SK-N-SH treated with all-trans-retinoic acid at 6 μM for 48 hours (cell line): Measurements from ENCODE around the gene PREPL.

Experiments used
- ATAC-seq: fragments of 200-7000 bp; cut with Tn5 transposase; 3 replicates; pipeline ENCODE4 v1.9.1; 2020; ENCODE audit warnings: mild to moderate bottlenecking, moderate library complexity
- ARNTL ChIP-seq: fragments of 450-650 bp; formaldehyde crosslinking; IDR thresholded peaks from 2 replicates; pipeline ENCODE4 v1.5.0; 2020; ENCODE audit warnings: low read depth, mild to moderate bottlenecking, moderate library complexity, borderline replicate concordance
- BACH2 ChIP-seq: fragments of 250-450 bp; sonication (Bioruptor Pico); IDR thresholded peaks from 2 replicates; pipeline ENCODE4 v1.9.0; 2021; ENCODE audit warnings: mild to moderate bottlenecking, borderline replicate concordance
- CREB5 ChIP-seq: fragments of 250-450 bp; sonication (Bioruptor Pico); IDR thresholded peaks from 2 replicates; pipeline ENCODE4 v1.5.1; 2020; ENCODE audit warnings: low read depth, mild to moderate bottlenecking, moderate library complexity
- CSDC2 ChIP-seq: fragments of 250-450 bp; sonication (Bioruptor Pico); IDR thresholded peaks from 2 replicates; pipeline ENCODE4 v1.5.0; 2020; ENCODE audit warnings: mild to moderate bottlenecking, moderate library complexity
- CSRNP3 ChIP-seq: fragments of 250-450 bp; sonication (Bioruptor Pico); IDR thresholded peaks from 2 replicates; pipeline ENCODE4 v1.5.1; 2021; ENCODE audit warnings: mild to moderate bottlenecking, moderate library complexity
- ISL1 ChIP-seq: fragments of 250-450 bp; sonication (Bioruptor Pico); IDR thresholded peaks from 2 replicates; pipeline ENCODE4 v2.1.2; 2022; ENCODE audit warnings: mild to moderate bottlenecking, moderate library complexity
- OSR1 ChIP-seq: fragments of 250-450 bp; sonication (Bioruptor Pico); IDR thresholded peaks from 2 replicates; pipeline ENCODE4 v1.8.0; 2022; ENCODE audit warnings: moderate library complexity, mild to moderate bottlenecking, inconsistent platforms
- PPARA ChIP-seq: fragments of 250-450 bp; sonication (Bioruptor Pico); IDR thresholded peaks from 2 replicates; pipeline ENCODE4 v1.5.0; 2020; ENCODE audit warnings: mild to moderate bottlenecking, borderline replicate concordance
- RARB ChIP-seq: fragments of 250-450 bp; sonication (Bioruptor Pico); IDR thresholded peaks from 2 replicates; pipeline ENCODE4 v1.8.0; 2021; ENCODE audit warnings: mild to moderate bottlenecking, moderate library complexity
- SNAI2 ChIP-seq: fragments of 250-450 bp; sonication (Bioruptor Pico); IDR thresholded peaks from 2 replicates; pipeline ENCODE4 v1.5.0; 2020; ENCODE audit warnings: mild to moderate bottlenecking, moderate library complexity
- TOX ChIP-seq: fragments of 250-450 bp; sonication (Bioruptor Pico); IDR thresholded peaks from 2 replicates; pipeline ENCODE4 v1.8.0; 2021; ENCODE audit warnings: mild to moderate bottlenecking, moderate library complexity, borderline replicate concordance
- TSHZ2 ChIP-seq: fragments of 250-450 bp; sonication (Bioruptor Pico); IDR thresholded peaks from 2 replicates; pipeline ENCODE4 v1.5.0; 2020; ENCODE audit warnings: mild to moderate bottlenecking, moderate library complexity
- ZC3H10 ChIP-seq: fragments of 250-450 bp; sonication (Bioruptor Pico); IDR thresholded peaks from 2 replicates; pipeline ENCODE4 v1.5.1; 2021; ENCODE audit warnings: mild to moderate bottlenecking, moderate library complexity
- ZFP30 ChIP-seq: fragments of 450-650 bp; formaldehyde crosslinking; IDR thresholded peaks from 2 replicates; pipeline ENCODE4 v1.5.0; 2022; ENCODE audit warnings: mild to moderate bottlenecking, moderate library complexity
- ZNF70 ChIP-seq: fragments of 450-650 bp; formaldehyde crosslinking; IDR thresholded peaks from 2 replicates; pipeline ENCODE4 v1.5.0; 2020; ENCODE audit warnings: mild to moderate bottlenecking, moderate library complexity
- ZNF8 ChIP-seq: fragments of 450-650 bp; formaldehyde crosslinking; IDR thresholded peaks from 2 replicates; pipeline ENCODE4 v1.5.0; 2020; ENCODE audit warnings: mild to moderate bottlenecking, moderate library complexity
- TF ChIP-seq, protein P1 (sequence below): fragments of 250-450 bp; sonication (Bioruptor Pico); IDR thresholded peaks from 2 replicates; pipeline ENCODE4 v1.8.0; 2021; ENCODE audit warnings: low read depth, mild to moderate bottlenecking, moderate library complexity, borderline replicate concordance
- TF ChIP-seq, protein P2 (sequence below): fragments of 250-450 bp; sonication (Bioruptor Pico); IDR thresholded peaks from 2 replicates; pipeline ENCODE4 v1.8.0; 2020; ENCODE audit warnings: mild to moderate bottlenecking, moderate library complexity, borderline replicate concordance

PREPL gene

GRCh38 chr2:44348400-44348799 lies 12.9 kb downstream of the PREPL start (continued):
- peak; percentile 26; the same call in 1 of the 2 replicates for TF ChIP-seq CSDC2 (CRISPR knock-in tag)
- TF ChIP-seq SNAI2 (CRISPR knock-in tag) = peak; percentile 90

DNA sequence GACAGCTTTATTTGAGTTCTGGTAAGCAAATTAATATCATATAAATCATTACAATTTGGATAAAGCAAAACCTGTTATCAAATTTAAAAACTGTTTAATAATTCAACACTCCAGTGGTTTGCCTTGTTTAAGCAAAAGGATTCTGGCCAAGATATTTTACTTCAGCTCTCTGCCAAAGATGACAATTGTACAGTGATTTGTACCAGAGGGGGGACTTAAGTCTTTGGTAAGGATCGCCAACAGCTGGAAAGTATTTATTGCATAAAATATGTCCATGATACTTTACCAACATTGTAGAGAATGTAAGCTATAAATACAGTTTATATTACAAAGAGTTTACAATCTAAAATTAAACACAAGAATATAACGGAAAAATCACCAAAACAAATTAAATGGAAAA lies 13.8 kb downstream of the PREPL start:
- ATAC-seq = no peak

DNA sequence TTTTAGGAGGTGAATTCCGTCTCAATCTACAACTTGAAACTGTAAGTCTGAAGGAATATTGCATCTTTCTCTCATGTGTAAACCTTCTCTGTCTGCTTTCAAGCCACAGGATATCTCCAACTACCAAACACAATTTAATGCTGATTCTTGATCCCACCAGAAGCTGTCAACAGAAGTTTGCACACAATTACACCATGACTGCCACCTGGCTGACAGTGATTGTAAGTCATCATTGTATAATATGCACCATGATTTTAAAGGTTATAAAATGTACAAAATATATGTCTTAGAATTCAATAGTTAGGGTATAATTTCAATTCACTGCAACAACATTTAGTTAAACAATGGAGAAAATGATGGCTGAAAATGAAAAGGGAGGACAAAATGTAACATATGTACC lies 18.4 kb downstream of the PREPL start:
- 0 out of 3 replicates have a peak, but pooled peaks have one; percentile 30 for ATAC-seq
- no peak for TF ChIP-seq TSHZ2 (CRISPR knock-in tag)
- no peak for TF ChIP-seq ZNF70
- TF ChIP-seq PPARA (CRISPR knock-in tag) = no peak
- TF ChIP-seq CREB5 (CRISPR knock-in tag) = no peak
- TF ChIP-seq, protein P1, sequence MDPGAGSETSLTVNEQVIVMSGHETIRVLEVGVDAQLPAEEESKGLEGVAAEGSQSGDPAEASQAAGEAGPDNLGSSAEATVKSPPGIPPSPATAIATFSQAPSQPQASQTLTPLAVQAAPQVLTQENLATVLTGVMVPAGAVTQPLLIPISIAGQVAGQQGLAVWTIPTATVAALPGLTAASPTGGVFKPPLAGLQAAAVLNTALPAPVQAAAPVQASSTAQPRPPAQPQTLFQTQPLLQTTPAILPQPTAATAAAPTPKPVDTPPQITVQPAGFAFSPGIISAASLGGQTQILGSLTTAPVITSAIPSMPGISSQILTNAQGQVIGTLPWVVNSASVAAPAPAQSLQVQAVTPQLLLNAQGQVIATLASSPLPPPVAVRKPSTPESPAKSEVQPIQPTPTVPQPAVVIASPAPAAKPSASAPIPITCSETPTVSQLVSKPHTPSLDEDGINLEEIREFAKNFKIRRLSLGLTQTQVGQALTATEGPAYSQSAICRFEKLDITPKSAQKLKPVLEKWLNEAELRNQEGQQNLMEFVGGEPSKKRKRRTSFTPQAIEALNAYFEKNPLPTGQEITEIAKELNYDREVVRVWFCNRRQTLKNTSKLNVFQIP (CRISPR knock-in tag) = no peak
- no peak for TF ChIP-seq TOX (CRISPR knock-in tag)
- TF ChIP-seq, protein P2, sequence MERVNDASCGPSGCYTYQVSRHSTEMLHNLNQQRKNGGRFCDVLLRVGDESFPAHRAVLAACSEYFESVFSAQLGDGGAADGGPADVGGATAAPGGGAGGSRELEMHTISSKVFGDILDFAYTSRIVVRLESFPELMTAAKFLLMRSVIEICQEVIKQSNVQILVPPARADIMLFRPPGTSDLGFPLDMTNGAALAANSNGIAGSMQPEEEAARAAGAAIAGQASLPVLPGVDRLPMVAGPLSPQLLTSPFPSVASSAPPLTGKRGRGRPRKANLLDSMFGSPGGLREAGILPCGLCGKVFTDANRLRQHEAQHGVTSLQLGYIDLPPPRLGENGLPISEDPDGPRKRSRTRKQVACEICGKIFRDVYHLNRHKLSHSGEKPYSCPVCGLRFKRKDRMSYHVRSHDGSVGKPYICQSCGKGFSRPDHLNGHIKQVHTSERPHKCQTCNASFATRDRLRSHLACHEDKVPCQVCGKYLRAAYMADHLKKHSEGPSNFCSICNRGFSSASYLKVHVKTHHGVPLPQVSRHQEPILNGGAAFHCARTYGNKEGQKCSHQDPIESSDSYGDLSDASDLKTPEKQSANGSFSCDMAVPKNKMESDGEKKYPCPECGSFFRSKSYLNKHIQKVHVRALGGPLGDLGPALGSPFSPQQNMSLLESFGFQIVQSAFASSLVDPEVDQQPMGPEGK (CRISPR knock-in tag) = no peak
- TF ChIP-seq ZC3H10 = no peak
- no peak for TF ChIP-seq BACH2 (CRISPR knock-in tag)
- TF ChIP-seq OSR1 (CRISPR knock-in tag) = no peak
- TF ChIP-seq ISL1 (CRISPR knock-in tag) = no peak
- no peak for TF ChIP-seq ZFP30 (CRISPR knock-in tag)

More for the DNA sequence above, 13.8 kb downstream of the PREPL start:
- TF ChIP-seq ZFP30 (CRISPR knock-in tag) (no peak), TSHZ2 (CRISPR knock-in tag) (no peak), ARNTL (CRISPR knock-in tag) (no peak), RARB (CRISPR knock-in tag) (no peak), PPARA (CRISPR knock-in tag) (no peak)

DNA sequence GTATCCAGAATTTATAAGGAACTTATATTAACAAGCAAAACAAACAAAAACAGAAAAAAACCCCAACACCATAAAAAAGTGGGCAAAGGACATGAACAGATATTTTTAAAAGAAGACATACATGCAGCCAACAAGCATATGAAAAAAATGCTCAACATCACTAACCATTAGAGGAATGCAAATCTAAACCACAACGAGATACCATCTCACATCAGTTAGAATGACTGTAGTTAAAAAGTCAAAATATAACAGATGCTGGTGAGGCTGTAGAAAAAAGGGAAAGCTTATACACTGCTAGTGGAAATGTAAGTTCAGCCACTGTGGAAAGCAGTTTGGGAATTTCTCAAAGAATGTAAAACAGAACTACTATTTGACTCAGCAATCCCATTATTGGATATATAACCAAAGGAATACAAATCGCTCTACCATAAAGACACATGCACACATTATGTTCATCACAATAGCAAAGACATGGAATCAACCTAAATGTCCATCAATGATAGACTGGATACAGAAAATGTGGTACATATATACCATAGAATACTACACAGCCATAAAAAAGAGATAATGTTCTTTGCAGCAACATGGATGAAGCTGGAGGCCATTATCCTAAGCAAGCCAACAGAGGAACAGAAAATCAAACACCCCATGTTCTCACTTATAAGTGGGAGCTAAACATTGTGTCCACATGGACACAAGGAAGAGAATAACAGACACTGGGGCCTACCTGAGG lies 25.3 kb downstream of the PREPL start:
- TF ChIP-seq CSRNP3 (CRISPR knock-in tag) = no peak
- TF ChIP-seq TOX (CRISPR knock-in tag) = no peak
- no peak for TF ChIP-seq OSR1 (CRISPR knock-in tag)
- peak; percentile 62 for TF ChIP-seq ZNF8 (CRISPR knock-in tag)
- no peak for ATAC-seq
